H9 (cell line): ENCODE data around the gene MYH15. TPM values are rescaled to one million over a fixed set of nuclear protein-coding genes. Genes with fewer than 3 reads are reported as not detected.

Experiments used
- DNase-seq: peaks from one replicate; pipeline ENCODE4 v3.0.0-alpha.2; 2017
- H2AFZ ChIP-seq: one replicate; pipeline ENCODE4 v1.6.1; 2013; ENCODE audit warnings: mild to moderate bottlenecking, low read length, control low read depth, moderate library complexity
- H2AK5ac ChIP-seq: 2 replicates; pipeline ENCODE4 v1.6.1; 2013; ENCODE audit warnings: low read length, control low read depth, mixed read lengths; ENCODE audit not compliant: insufficient read length
- H2BK120ac ChIP-seq: one replicate; pipeline ENCODE4 v1.6.1; 2013; ENCODE audit warnings: low read depth, mild to moderate bottlenecking, low read length, control low read depth, inconsistent platforms; ENCODE audit not compliant: poor library complexity, severe bottlenecking
- H2BK12ac ChIP-seq: 2 replicates; pipeline ENCODE4 v1.6.1; 2013; ENCODE audit warnings: low read length, control low read depth, mixed read lengths, low read depth; ENCODE audit not compliant: insufficient read length
- H2BK15ac ChIP-seq: 2 replicates; pipeline ENCODE4 v1.6.1; 2013; ENCODE audit warnings: low read depth, low read length, control low read depth
- H2BK20ac ChIP-seq: one replicate; pipeline ENCODE4 v1.6.1; 2013; ENCODE audit warnings: low read depth, mild to moderate bottlenecking, low read length, control low read depth, inconsistent platforms; ENCODE audit not compliant: poor library complexity, severe bottlenecking
- H2BK5ac ChIP-seq: 2 replicates; pipeline ENCODE4 v1.6.1; 2013; ENCODE audit warnings: low read length, control low read depth, mixed read lengths; ENCODE audit not compliant: insufficient read length
- H3K14ac ChIP-seq: 2 replicates; pipeline ENCODE4 v1.6.1; 2013; ENCODE audit warnings: low read length, control low read depth; ENCODE audit not compliant: insufficient read depth
- H3K18ac ChIP-seq: 2 replicates; pipeline ENCODE4 v1.6.1; 2013; ENCODE audit warnings: low read depth, mild to moderate bottlenecking, mixed read lengths, low read length, control low read depth; ENCODE audit not compliant: insufficient read length
- H3K23ac ChIP-seq: 2 replicates; pipeline ENCODE4 v1.6.1; 2013; ENCODE audit warnings: low read length, control low read depth, mixed read lengths, low read depth; ENCODE audit not compliant: insufficient read length
- H3K23me2 ChIP-seq: 2 replicates; pipeline ENCODE4 v1.6.1; 2013; ENCODE audit warnings: low read depth, mild to moderate bottlenecking, mixed read lengths, low read length, control low read depth; ENCODE audit not compliant: insufficient read length, poor library complexity, severe bottlenecking
- H3K27ac ChIP-seq: 2 replicates; pipeline ENCODE4 v1.5.1; 2013; ENCODE audit warnings: low read length, control low read depth, mixed read lengths, low read depth; ENCODE audit not compliant: insufficient read length
- H3K27me3 ChIP-seq: 2 replicates; pipeline ENCODE4 v1.6.1; 2013; ENCODE audit warnings: low read length, control low read depth, inconsistent platforms; ENCODE audit not compliant: insufficient read depth
- H3K4ac ChIP-seq: 2 replicates; pipeline ENCODE4 v1.6.1; 2013; ENCODE audit warnings: low read depth, mild to moderate bottlenecking, control low read depth, inconsistent platforms, low read length, moderate library complexity
- H3K4me1 ChIP-seq: 2 replicates; pipeline ENCODE4 v1.6.1; 2013; ENCODE audit warnings: low read length, control low read depth, inconsistent platforms; ENCODE audit not compliant: insufficient read depth
- H3K4me2 ChIP-seq: 2 replicates; pipeline ENCODE4 v1.6.1; 2013; ENCODE audit warnings: low read length, control low read depth, mixed read lengths; ENCODE audit not compliant: insufficient read length, insufficient read depth
- H3K56ac ChIP-seq: 2 replicates; pipeline ENCODE4 v1.6.1; 2013; ENCODE audit warnings: low read depth, mild to moderate bottlenecking, mixed read lengths, low read length, control low read depth; ENCODE audit not compliant: insufficient read length
- H3K79me1 ChIP-seq: 2 replicates; pipeline ENCODE4 v1.6.1; 2013; ENCODE audit warnings: low read depth, mild to moderate bottlenecking, moderate library complexity, low read length, control low read depth, inconsistent platforms; ENCODE audit not compliant: insufficient read depth, poor library complexity, severe bottlenecking
- H3K79me2 ChIP-seq: 2 replicates; pipeline ENCODE4 v1.6.1; 2013; ENCODE audit warnings: low read length, control low read depth, inconsistent platforms; ENCODE audit not compliant: insufficient read depth
- H3K9ac ChIP-seq: 2 replicates; pipeline ENCODE4 v1.6.1; 2013; ENCODE audit warnings: low read length, control low read depth, mixed read lengths; ENCODE audit not compliant: insufficient read length; ENCODE audit errors: extremely low read depth
- H3K9me3 ChIP-seq: one replicate; pipeline ENCODE4 v1.6.1; 2013; ENCODE audit warnings: low read depth, low read length, inconsistent platforms; ENCODE audit not compliant: control insufficient read depth
- H3T11ph ChIP-seq: one replicate; pipeline ENCODE4 v1.6.1; 2013; ENCODE audit warnings: mild to moderate bottlenecking, low read length, control low read depth, inconsistent platforms
- H4K20me1 ChIP-seq: one replicate; pipeline ENCODE4 v1.6.1; 2013; ENCODE audit not compliant: control insufficient read depth, insufficient read length, insufficient read depth
- H4K5ac ChIP-seq: 2 replicates; pipeline ENCODE4 v1.6.1; 2013; ENCODE audit warnings: low read depth, mild to moderate bottlenecking, mixed read lengths, low read length, control low read depth; ENCODE audit not compliant: insufficient read length
- H4K8ac ChIP-seq: replicated peaks from 2 replicates; pipeline ENCODE4 v1.6.1; 2013; ENCODE audit warnings: low read length, control low read depth, mixed read lengths, low read depth; ENCODE audit not compliant: insufficient read length
- H4K91ac ChIP-seq: 2 replicates; pipeline ENCODE4 v1.6.1; 2013; ENCODE audit warnings: low read depth, mild to moderate bottlenecking, moderate library complexity, mixed read lengths, low read length, control low read depth; ENCODE audit not compliant: insufficient read length
- H3K27ac Mint-ChIP-seq, 3 experiments: 2 replicates in 2 of 3; 3 replicates in 1 of 3; pipeline ENCODE4 v1.8.0; 2020 to 2021; ENCODE audit warnings: mixed read lengths in 3 of 3, mild to moderate bottlenecking in 1 of 3, moderate library complexity in 1 of 3
- H3K27me3 Mint-ChIP-seq: 2 replicates; pipeline ENCODE4 v1.8.0; 2021; ENCODE audit warnings: low read depth, mild to moderate bottlenecking, moderate library complexity, mixed read lengths
- H3K36me3 Mint-ChIP-seq, 3 experiments: 2 replicates in 2 of 3; 3 replicates in 1 of 3; pipeline ENCODE4 v1.8.0; 2020 to 2021; ENCODE audit warnings: low read depth in 3 of 3, mixed read lengths in 3 of 3; ENCODE audit not compliant: insufficient read depth in 1 of 3
- H3K4me1 Mint-ChIP-seq, 2 experiments: 2 replicates each; pipeline ENCODE4 v1.8.0; 2020; ENCODE audit warnings: mixed read lengths in 2 of 2
- H3K4me3 Mint-ChIP-seq, 2 experiments: 2 replicates in 1 of 2; 3 replicates in 1 of 2; pipeline ENCODE4 v1.8.0; 2020 to 2021; ENCODE audit warnings: mild to moderate bottlenecking in 2 of 2, mixed read lengths in 2 of 2, moderate library complexity in 1 of 2
- H3K9me3 Mint-ChIP-seq, 2 experiments: 2 replicates in 1 of 2; 3 replicates in 1 of 2; pipeline ENCODE4 v1.8.0; 2020; ENCODE audit warnings: mild to moderate bottlenecking in 2 of 2, mixed read lengths in 2 of 2, moderate library complexity in 1 of 2
- WGBS: extraction: QIAGEN DNeasy Blood & Tissue Kit; methylation state at CpG from one replicate; pipeline ENCODE4 v1.1.7; 2013; ENCODE audit warnings: missing lambda C conversion rate, low lambda C conversion rate, mixed read lengths; ENCODE audit not compliant: insufficient read length; ENCODE audit errors: extremely low coverage; 5-methylcytosine and 5-hydroxymethylcytosine counted together
- total RNA-seq: library from RNA; stranded (reverse); gene quantifications from 2 replicates; pipeline ENCODE4 v1.2.1, GENCODE V29; 2021
- TF ChIP-seq, protein P1 (sequence below): fragments of 200-600 bp; sonication (generic); conservative IDR thresholded peaks from 3 replicates; pipeline ENCODE4 v1.8.0; 2021; ENCODE audit warnings: antibody characterized with exemption, mild to moderate bottlenecking

MYH15 gene
- total RNA-seq, 1 experiment from 2014 or later: 0.13 TPM

- Histone ChIP-seq H2AFZ (no peak overlapping the region), H4K8ac (no peak overlapping the region), H3K4me2 (no peak overlapping the region), H3K23me2 (no peaks in the 10 kb centered on the region), H2BK5ac (no peak overlapping the region), H2BK12ac (no peak overlapping the region), H3K56ac (no peak overlapping the region), H3K27me3 (no peaks in the 10 kb centered on the region), H3K27ac (no peak overlapping the region), H3K14ac (no peak overlapping the region), H2BK15ac (no peak overlapping the region), H2AK5ac (no peak overlapping the region), H4K20me1 (no peaks in the 10 kb centered on the region), H2BK20ac (no peak overlapping the region), H3K9me3 (no peaks in the 10 kb centered on the region), H4K5ac (no peak overlapping the region), H4K91ac (no peak overlapping the region), H3K23ac (no peak overlapping the region), H3K4me1 (peaks cover 2% of the 10 kb centered on the region; the same call in 1 of the 2 replicates), H3K4ac (no peak overlapping the region), H2BK120ac (no peak overlapping the region), H3K18ac (no peak overlapping the region), H3K79me1 (no peaks in the 10 kb centered on the region), H3K79me2 (no peaks in the 10 kb centered on the region), H3K9ac (no peak overlapping the region), H3T11ph (no peak overlapping the region)
- Mint-ChIP-seq H3K27ac (no peak overlapping the region), H3K9me3 (no peaks in the 10 kb centered on the region; a peak in 2 of 5 replicates), H3K4me1 (peaks cover 15 to 18% of the 10 kb centered on the region in 2 experiments), H3K36me3 (no peaks in the 10 kb centered on the region), H3K27me3 (no peaks in the 10 kb centered on the region), H3K4me3 (no peak overlapping the region)
- DNase-seq: no peak
- no CpG with 5 or more reads among the region's 3 CpGs for WGBS
- TF ChIP-seq, protein P1, sequence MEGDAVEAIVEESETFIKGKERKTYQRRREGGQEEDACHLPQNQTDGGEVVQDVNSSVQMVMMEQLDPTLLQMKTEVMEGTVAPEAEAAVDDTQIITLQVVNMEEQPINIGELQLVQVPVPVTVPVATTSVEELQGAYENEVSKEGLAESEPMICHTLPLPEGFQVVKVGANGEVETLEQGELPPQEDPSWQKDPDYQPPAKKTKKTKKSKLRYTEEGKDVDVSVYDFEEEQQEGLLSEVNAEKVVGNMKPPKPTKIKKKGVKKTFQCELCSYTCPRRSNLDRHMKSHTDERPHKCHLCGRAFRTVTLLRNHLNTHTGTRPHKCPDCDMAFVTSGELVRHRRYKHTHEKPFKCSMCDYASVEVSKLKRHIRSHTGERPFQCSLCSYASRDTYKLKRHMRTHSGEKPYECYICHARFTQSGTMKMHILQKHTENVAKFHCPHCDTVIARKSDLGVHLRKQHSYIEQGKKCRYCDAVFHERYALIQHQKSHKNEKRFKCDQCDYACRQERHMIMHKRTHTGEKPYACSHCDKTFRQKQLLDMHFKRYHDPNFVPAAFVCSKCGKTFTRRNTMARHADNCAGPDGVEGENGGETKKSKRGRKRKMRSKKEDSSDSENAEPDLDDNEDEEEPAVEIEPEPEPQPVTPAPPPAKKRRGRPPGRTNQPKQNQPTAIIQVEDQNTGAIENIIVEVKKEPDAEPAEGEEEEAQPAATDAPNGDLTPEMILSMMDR: no peak
These were observed 104.2 kb downstream of the MYH15 start for GRCh38 chr3:108406063-108406660.
